ENCODE data around the gene NUP205. TPM values are rescaled to one million over a fixed set of nuclear protein-coding genes. Genes with fewer than 3 reads are reported as not detected.
A peak's percentile ranks its signal among the peaks of the same experiment; 100 is the strongest.

Gene NUP205
- total RNA-seq, 1 experiment from 2014 or later = 91.0 TPM

DNA sequence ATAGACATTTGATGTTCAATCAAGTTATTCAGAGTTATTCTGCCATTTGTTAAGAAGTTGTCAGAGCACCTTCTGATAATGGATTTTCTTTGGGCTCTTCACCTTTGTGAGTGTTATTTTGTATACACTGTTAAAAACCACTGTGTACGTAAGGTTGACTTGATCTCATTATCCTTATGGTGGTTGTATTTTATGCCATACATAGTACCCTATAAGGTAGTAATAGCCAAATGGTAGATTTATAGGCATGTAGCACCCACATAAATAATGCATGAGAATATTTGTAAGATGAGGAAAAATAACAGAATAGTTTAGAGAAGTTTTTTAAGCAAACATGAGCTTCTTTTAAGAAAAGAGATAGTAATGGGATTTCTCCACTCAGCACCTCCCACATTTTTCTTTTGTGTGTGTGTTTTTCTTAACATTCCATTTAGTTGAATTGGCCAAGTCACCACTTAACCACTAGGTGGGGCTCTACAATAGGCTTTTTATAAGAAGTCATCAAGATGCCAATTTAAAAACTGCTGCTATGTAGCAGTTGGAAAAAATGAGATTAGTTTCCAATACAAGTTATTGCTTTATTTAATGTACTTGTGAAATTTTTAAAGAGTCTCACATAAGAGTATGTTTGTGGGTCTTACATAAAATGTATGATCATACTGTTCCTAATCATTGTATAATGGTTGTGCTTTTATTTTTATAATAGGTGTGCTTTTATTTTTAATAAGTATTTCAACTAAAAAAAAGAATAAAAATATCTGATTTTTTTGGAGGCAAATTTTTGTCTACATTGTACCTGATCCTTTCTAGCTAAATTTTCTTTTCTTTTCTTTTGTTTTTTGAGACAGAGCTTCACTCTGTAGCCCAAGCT lies 63.5 kb downstream of the NUP205 start:
- H3K79me2 ChIP-seq (ENCODE audit: insufficient read depth, low read length) = no peaks in the 10 kb centered on the region
- intact Hi-C loops (cut with micrococcal nuclease) = no loop called here
- no peak overlapping the region for H3K9ac ChIP-seq (ENCODE audit: low read length)
- no peak overlapping the region for H3K27ac ChIP-seq (ENCODE audit: low read depth, low read length)
- POLR2A ChIA-PET = no interaction called here
- H3K4me3 ChIP-seq (replicated peaks in 1 of 2; ENCODE audit: low read depth in 1 of 2, low read length in 2 of 2) = no peak overlapping the region
- RAD21 ChIA-PET (ENCODE audit: low non-redundant PET in 1 of 2, low total read pairs in 2 of 2, uncharacterized antibody in 2 of 2, unreplicated experiment in 2 of 2) = no interaction called here
- no peaks in the 10 kb centered on the region for H3K27me3 ChIP-seq (ENCODE audit: insufficient read depth, low read length)
- H3K36me3 ChIP-seq (ENCODE audit: control insufficient read depth in 1 of 2, insufficient read depth in 2 of 2, low read length in 2 of 2) = peaks cover 38 to 52% of the 10 kb centered on the region in 2 experiments
- peaks cover 4 to 5% of the 10 kb centered on the region in 2 experiments; a peak in 3 of 4 replicates for H3K4me1 ChIP-seq (ENCODE audit: control insufficient read depth in 1 of 2, insufficient read depth in 2 of 2, low read length in 2 of 2)
- ATAC-seq (peak; percentile 84), DNase-seq (ENCODE audit: low read depth, low spot score) (peak; percentile 73)
- no peak overlapping the region for H2AFZ ChIP-seq (ENCODE audit: low read depth, low read length, poor library complexity, severe bottlenecking)
- no peaks in the 10 kb centered on the region for H3K9me2 ChIP-seq (ENCODE audit: insufficient read depth)
- TF ChIP-seq RAD21 (IDR thresholded peaks at IDR 0.05; ENCODE audit: low read depth) (peak; percentile 58), EGR1 (IDR thresholded peaks at IDR 0.05; ENCODE audit: low read depth) (no peak)
- TF ChIP-seq, protein P1, sequence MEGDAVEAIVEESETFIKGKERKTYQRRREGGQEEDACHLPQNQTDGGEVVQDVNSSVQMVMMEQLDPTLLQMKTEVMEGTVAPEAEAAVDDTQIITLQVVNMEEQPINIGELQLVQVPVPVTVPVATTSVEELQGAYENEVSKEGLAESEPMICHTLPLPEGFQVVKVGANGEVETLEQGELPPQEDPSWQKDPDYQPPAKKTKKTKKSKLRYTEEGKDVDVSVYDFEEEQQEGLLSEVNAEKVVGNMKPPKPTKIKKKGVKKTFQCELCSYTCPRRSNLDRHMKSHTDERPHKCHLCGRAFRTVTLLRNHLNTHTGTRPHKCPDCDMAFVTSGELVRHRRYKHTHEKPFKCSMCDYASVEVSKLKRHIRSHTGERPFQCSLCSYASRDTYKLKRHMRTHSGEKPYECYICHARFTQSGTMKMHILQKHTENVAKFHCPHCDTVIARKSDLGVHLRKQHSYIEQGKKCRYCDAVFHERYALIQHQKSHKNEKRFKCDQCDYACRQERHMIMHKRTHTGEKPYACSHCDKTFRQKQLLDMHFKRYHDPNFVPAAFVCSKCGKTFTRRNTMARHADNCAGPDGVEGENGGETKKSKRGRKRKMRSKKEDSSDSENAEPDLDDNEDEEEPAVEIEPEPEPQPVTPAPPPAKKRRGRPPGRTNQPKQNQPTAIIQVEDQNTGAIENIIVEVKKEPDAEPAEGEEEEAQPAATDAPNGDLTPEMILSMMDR (IDR thresholded peaks at IDR 0.05 in 2 of 3, conservative IDR thresholded peaks at IDR 0.05 in 1 of 3; ENCODE audit: borderline replicate concordance in 1 of 3, insufficient read depth in 1 of 3, low read depth in 2 of 3, low read length in 2 of 3) = peak; percentile 62 to 88 (median 88); a peak in 5 of 6 replicates
- no peak overlapping the region for H3K4me2 ChIP-seq (ENCODE audit: low read length)
- H4K20me1 ChIP-seq (ENCODE audit: insufficient read depth) = no peaks in the 10 kb centered on the region
- BruUV-seq (replicated peaks) = no TSS peak
- H3K9me3 ChIP-seq (ENCODE audit: control insufficient read depth in 1 of 2, insufficient read depth in 1 of 2, low read depth in 1 of 2, low read length in 2 of 2) = no peaks in the 10 kb centered on the region
- CTCF ChIA-PET = interaction anchor here (0.6 to 2.1 kb wide), 5 partner anchors 8 to 357 kb away, joined by 3 to 9 read pairs (median 4); no protein-coding TSS in a partner anchor

DNA sequence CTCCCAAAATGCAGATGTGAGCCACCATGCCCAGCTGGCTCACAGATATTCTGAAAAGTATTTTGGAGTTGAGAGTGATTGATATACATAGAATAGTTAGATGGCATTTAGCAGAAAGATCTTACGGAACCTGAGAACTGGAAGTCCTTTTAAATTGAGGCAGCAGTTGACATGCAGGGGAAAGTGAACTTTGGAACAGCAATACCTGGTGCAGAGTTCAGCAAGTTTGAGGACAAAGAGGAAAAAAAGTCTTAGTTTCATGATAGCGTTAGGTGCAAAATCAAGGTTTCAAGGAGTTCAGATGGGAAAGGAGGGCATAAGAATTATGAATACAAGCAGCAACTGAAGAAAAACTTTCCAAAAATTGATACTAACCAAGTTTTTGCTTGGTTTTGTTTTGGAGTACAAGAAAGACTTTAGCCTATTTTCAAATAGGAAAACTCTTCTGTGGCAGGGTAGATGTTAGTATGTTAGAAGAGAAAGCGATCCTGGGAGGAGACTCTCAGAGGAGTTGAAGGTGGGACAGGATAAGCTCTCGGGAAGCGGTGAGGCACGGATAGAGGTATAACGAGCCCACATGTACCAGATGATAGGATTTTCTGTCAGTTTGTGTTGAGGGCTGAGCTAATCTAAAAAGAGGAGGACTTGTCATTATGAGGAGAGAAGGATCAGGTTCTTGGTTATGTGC lies 76.6 kb downstream of the NUP205 start:
- Histone ChIP-seq H3K4me2 (ENCODE audit: low read length) (no peak overlapping the region), H3K27ac (ENCODE audit: low read depth, low read length) (no peak overlapping the region), H3K36me3 (ENCODE audit: control insufficient read depth in 1 of 2, insufficient read depth in 2 of 2, low read length in 2 of 2) (peaks cover 20 to 39% of the 10 kb centered on the region in 2 experiments), H3K9ac (ENCODE audit: low read length) (no peak overlapping the region), H3K4me1 (ENCODE audit: control insufficient read depth in 1 of 2, insufficient read depth in 2 of 2, low read length in 2 of 2) (no peaks in the 10 kb centered on the region), H3K4me3 (replicated peaks in 1 of 2; ENCODE audit: low read depth in 1 of 2, low read length in 2 of 2) (no peak overlapping the region), H3K27me3 (ENCODE audit: insufficient read depth, low read length) (no peaks in the 10 kb centered on the region), H3K79me2 (ENCODE audit: insufficient read depth, low read length) (peaks cover 3% of the 10 kb centered on the region; the same call in 1 of the 2 replicates), H3K9me2 (ENCODE audit: insufficient read depth) (no peaks in the 10 kb centered on the region), H2AFZ (ENCODE audit: low read depth, low read length, poor library complexity, severe bottlenecking) (no peak overlapping the region), H3K9me3 (ENCODE audit: control insufficient read depth in 1 of 2, insufficient read depth in 1 of 2, low read depth in 1 of 2, low read length in 2 of 2) (no peaks in the 10 kb centered on the region), H4K20me1 (ENCODE audit: insufficient read depth) (no peaks in the 10 kb centered on the region)
- DNase-seq (ENCODE audit: low read depth, low spot score) (no peak), ATAC-seq (no peak)
- intact Hi-C loops (cut with micrococcal nuclease) = no loop called here
- no TSS peak for BruUV-seq (replicated peaks)
- CTCF ChIA-PET = no interaction called here
- POLR2A ChIA-PET = no interaction called here
- RAD21 ChIA-PET (ENCODE audit: low non-redundant PET in 1 of 2, low total read pairs in 2 of 2, uncharacterized antibody in 2 of 2, unreplicated experiment in 2 of 2) = no interaction called here
- TF ChIP-seq, protein P2, sequence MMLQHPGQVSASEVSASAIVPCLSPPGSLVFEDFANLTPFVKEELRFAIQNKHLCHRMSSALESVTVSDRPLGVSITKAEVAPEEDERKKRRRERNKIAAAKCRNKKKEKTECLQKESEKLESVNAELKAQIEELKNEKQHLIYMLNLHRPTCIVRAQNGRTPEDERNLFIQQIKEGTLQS (IDR thresholded peaks at IDR 0.05) = no peak
- TF ChIP-seq TCF7L2 (IDR thresholded peaks at IDR 0.05; ENCODE audit: borderline replicate concordance, extremely low read depth, insufficient read depth, insufficient read length) (no peak), ZBTB33 (IDR thresholded peaks at IDR 0.05; ENCODE audit: extremely low read depth, insufficient replicate concordance, low read length) (no peak), YY1 (IDR thresholded peaks at IDR 0.05; ENCODE audit: extremely low read depth, insufficient replicate concordance, low read depth, low read length) (no peak), ZFX (IDR thresholded peaks at IDR 0.05) (no peak)
- TF ChIP-seq, protein P1 (IDR thresholded peaks at IDR 0.05 in 2 of 3, conservative IDR thresholded peaks at IDR 0.05 in 1 of 3; ENCODE audit: borderline replicate concordance in 1 of 3, insufficient read depth in 1 of 3, low read depth in 2 of 3, low read length in 2 of 3) = no peak
